ENCODE measurements around the gene MEGF6.

MEGF6 gene

DNA sequence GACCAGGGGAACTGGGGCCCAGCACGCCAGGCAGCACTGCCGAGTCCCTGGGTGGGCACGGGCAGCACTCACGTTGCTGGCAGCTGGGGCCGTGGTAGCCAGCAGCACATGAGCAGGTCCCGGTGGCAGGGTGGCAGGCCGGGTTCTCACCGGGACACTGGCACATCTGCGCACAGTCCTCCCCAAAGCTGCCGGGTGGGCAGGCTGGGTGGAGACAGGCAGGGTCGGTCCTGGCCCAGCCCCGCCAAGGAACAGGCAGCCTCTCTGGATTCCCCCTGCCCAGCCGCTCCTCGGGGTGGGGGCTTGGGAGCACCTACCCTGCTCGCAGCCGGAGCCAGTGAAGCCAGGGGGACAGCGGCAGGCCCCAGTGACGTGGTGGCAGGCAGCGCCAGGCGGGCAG lies 114.4 kb downstream of the MEGF6 start:
- Histone ChIP-seq H3K4ac (ENCODE audit: low read depth in 1 of 2, low read length in 2 of 2) (no peak overlapping the region), H2AFZ (ENCODE audit: low read depth, low read length) (no peak overlapping the region), H3K4me3 (ENCODE audit: insufficient read depth in 1 of 2, low read depth in 1 of 2, low read length in 2 of 2) (no peak overlapping the region), H3K14ac (ENCODE audit: low read length in 2 of 2) (no peak overlapping the region), H4K91ac (ENCODE audit: low read length) (no peak overlapping the region), H3K9ac (ENCODE audit: low read length) (no peak overlapping the region), H2BK120ac (ENCODE audit: low read depth, low read length) (no peak overlapping the region), H3K36me3 (ENCODE audit: control insufficient read depth in 1 of 2, insufficient read depth in 2 of 2, low read depth in 1 of 2, low read length in 2 of 2) (peaks cover 0 to 14% of the 10 kb centered on the region in 2 experiments), H2BK5ac (ENCODE audit: low read depth, low read length, poor library complexity, severe bottlenecking) (no peak overlapping the region), H3K18ac (ENCODE audit: low read depth in 1 of 2, low read length in 2 of 2) (no peak overlapping the region), H3K79me1 (replicated peaks; ENCODE audit: low read length, poor library complexity, severe bottlenecking) (no peaks in the 10 kb centered on the region), H3K27ac (ENCODE audit: low read length, poor library complexity, severe bottlenecking) (no peak overlapping the region), H3K9me3 (ENCODE audit: control insufficient read depth, low read length) (no peaks in the 10 kb centered on the region), H3K23ac (ENCODE audit: low read length in 2 of 2) (no peak overlapping the region), H4K8ac (ENCODE audit: low read length) (no peak overlapping the region), H2BK12ac (ENCODE audit: low read length in 2 of 2) (no peak overlapping the region), H3K4me2 (ENCODE audit: low read length, poor library complexity, severe bottlenecking) (no peak overlapping the region), H3K27me3 (ENCODE audit: control insufficient read depth in 1 of 2, insufficient read depth in 1 of 2, low read length in 2 of 2) (peaks cover 0 to 15% of the 10 kb centered on the region in 2 experiments), H2AK5ac (ENCODE audit: low read length, severe bottlenecking) (no peak overlapping the region), H2BK15ac (ENCODE audit: low read depth, poor library complexity, severe bottlenecking) (no peak overlapping the region), H3K4me1 (ENCODE audit: control insufficient read depth, insufficient read depth, low read depth, low read length) (peaks cover 38% of the 10 kb centered on the region)
- WGBS = 91% methylated on average over 20 of the region's 20 CpGs
- no peak for DNase-seq

GRCh38 chr1:3495776-3496745 lies 115.2 kb downstream of the MEGF6 start:
- no peak overlapping the region for H3K14ac ChIP-seq (ENCODE audit: low read length in 2 of 2)
- H2AK5ac ChIP-seq (ENCODE audit: low read length, severe bottlenecking) = no peak overlapping the region
- WGBS = 82% methylated on average over 32 of the region's 36 CpGs
- peaks cover 0 to 17% of the 10 kb centered on the region in 2 experiments for H3K36me3 ChIP-seq (ENCODE audit: control insufficient read depth in 1 of 2, insufficient read depth in 2 of 2, low read depth in 1 of 2, low read length in 2 of 2)
- H3K79me1 ChIP-seq (replicated peaks; ENCODE audit: low read length, poor library complexity, severe bottlenecking) = no peaks in the 10 kb centered on the region
- H3K4me2 ChIP-seq (ENCODE audit: low read length, poor library complexity, severe bottlenecking) = no peak overlapping the region
- no peak overlapping the region for H2BK15ac ChIP-seq (ENCODE audit: low read depth, poor library complexity, severe bottlenecking)
- no peaks in the 10 kb centered on the region for H3K9me3 ChIP-seq (ENCODE audit: control insufficient read depth, low read length)
- peaks cover 0 to 15% of the 10 kb centered on the region in 2 experiments for H3K27me3 ChIP-seq (ENCODE audit: control insufficient read depth in 1 of 2, insufficient read depth in 1 of 2, low read length in 2 of 2)
- no peak overlapping the region for H3K27ac ChIP-seq (ENCODE audit: low read length, poor library complexity, severe bottlenecking)
- H2BK120ac ChIP-seq (ENCODE audit: low read depth, low read length) = no peak overlapping the region
- H3K23ac ChIP-seq (ENCODE audit: low read length in 2 of 2) = no peak overlapping the region
- no peak overlapping the region for H3K4me3 ChIP-seq (ENCODE audit: insufficient read depth in 1 of 2, low read depth in 1 of 2, low read length in 2 of 2)
- H2AFZ ChIP-seq (ENCODE audit: low read depth, low read length) = no peak overlapping the region
- no peak overlapping the region for H3K18ac ChIP-seq (ENCODE audit: low read depth in 1 of 2, low read length in 2 of 2)
- H3K4ac ChIP-seq (ENCODE audit: low read depth in 1 of 2, low read length in 2 of 2) = no peak overlapping the region
- H3K9ac ChIP-seq (ENCODE audit: low read length) = no peak overlapping the region
- DNase-seq = no peak
- H4K91ac ChIP-seq (ENCODE audit: low read length) = no peak overlapping the region
- no peak overlapping the region for H4K8ac ChIP-seq (ENCODE audit: low read length)
- peak overlapping the region; percentile 45 for H2BK5ac ChIP-seq (ENCODE audit: low read depth, low read length, poor library complexity, severe bottlenecking)
- peaks cover 40% of the 10 kb centered on the region for H3K4me1 ChIP-seq (ENCODE audit: control insufficient read depth, insufficient read depth, low read depth, low read length)
- H2BK12ac ChIP-seq (ENCODE audit: low read length in 2 of 2) = no peak overlapping the region

- Histone ChIP-seq H2BK15ac (ENCODE audit: low read depth, poor library complexity, severe bottlenecking) (no peak overlapping the region), H3K27me3 (ENCODE audit: control insufficient read depth in 1 of 2, insufficient read depth in 1 of 2, low read length in 2 of 2) (peaks cover 0 to 15% of the 10 kb centered on the region in 2 experiments), H3K4me3 (ENCODE audit: insufficient read depth in 1 of 2, low read depth in 1 of 2, low read length in 2 of 2) (no peak overlapping the region), H2BK120ac (ENCODE audit: low read depth, low read length) (no peak overlapping the region), H3K27ac (ENCODE audit: low read length, poor library complexity, severe bottlenecking) (no peak overlapping the region), H3K18ac (ENCODE audit: low read depth in 1 of 2, low read length in 2 of 2) (no peak overlapping the region), H3K9ac (ENCODE audit: low read length) (no peak overlapping the region), H3K14ac (ENCODE audit: low read length in 2 of 2) (no peak overlapping the region), H3K36me3 (ENCODE audit: control insufficient read depth in 1 of 2, insufficient read depth in 2 of 2, low read depth in 1 of 2, low read length in 2 of 2) (peaks cover 0 to 17% of the 10 kb centered on the region in 2 experiments), H3K4ac (ENCODE audit: low read depth in 1 of 2, low read length in 2 of 2) (no peak overlapping the region), H2AK5ac (ENCODE audit: low read length, severe bottlenecking) (no peak overlapping the region), H2BK12ac (ENCODE audit: low read length in 2 of 2) (no peak overlapping the region), H2AFZ (ENCODE audit: low read depth, low read length) (no peak overlapping the region), H3K23ac (ENCODE audit: low read length in 2 of 2) (no peak overlapping the region), H4K91ac (ENCODE audit: low read length) (no peak overlapping the region), H3K4me2 (ENCODE audit: low read length, poor library complexity, severe bottlenecking) (no peak overlapping the region), H4K8ac (ENCODE audit: low read length) (no peak overlapping the region), H3K4me1 (ENCODE audit: control insufficient read depth, insufficient read depth, low read depth, low read length) (peaks cover 39% of the 10 kb centered on the region), H3K9me3 (ENCODE audit: control insufficient read depth, low read length) (no peaks in the 10 kb centered on the region), H3K79me1 (replicated peaks; ENCODE audit: low read length, poor library complexity, severe bottlenecking) (no peaks in the 10 kb centered on the region), H2BK5ac (ENCODE audit: low read depth, low read length, poor library complexity, severe bottlenecking) (no peak overlapping the region)
- WGBS = 93% methylated on average over 34 of the region's 34 CpGs
- no peak for DNase-seq
Measured at GRCh38 chr1:3494321-3495308, 116.7 kb downstream of the MEGF6 start.
